A172 (cell line): Measurements from ENCODE around the gene PBX1. TPM values are rescaled to one million over a fixed set of nuclear protein-coding genes. Genes with fewer than 3 reads are reported as not detected.
A peak's percentile ranks its signal among the peaks of the same experiment; 100 is the strongest.

Source experiments
- DNase-seq: peaks from one replicate; pipeline ENCODE4 v3.0.0-alpha.2; 2015; ENCODE audit warnings: low spot score
- total RNA-seq: library from RNA; depleted of rRNA; stranded (reverse); fragments of >200 nt; shearing (Covaris generic); gene quantifications from 2 replicates; pipeline ENCODE4 v1.2.3, GENCODE V29; 2014

Gene PBX1
- total RNA-seq, 1 experiment from 2014 or later: 10.0 TPM

DNA sequence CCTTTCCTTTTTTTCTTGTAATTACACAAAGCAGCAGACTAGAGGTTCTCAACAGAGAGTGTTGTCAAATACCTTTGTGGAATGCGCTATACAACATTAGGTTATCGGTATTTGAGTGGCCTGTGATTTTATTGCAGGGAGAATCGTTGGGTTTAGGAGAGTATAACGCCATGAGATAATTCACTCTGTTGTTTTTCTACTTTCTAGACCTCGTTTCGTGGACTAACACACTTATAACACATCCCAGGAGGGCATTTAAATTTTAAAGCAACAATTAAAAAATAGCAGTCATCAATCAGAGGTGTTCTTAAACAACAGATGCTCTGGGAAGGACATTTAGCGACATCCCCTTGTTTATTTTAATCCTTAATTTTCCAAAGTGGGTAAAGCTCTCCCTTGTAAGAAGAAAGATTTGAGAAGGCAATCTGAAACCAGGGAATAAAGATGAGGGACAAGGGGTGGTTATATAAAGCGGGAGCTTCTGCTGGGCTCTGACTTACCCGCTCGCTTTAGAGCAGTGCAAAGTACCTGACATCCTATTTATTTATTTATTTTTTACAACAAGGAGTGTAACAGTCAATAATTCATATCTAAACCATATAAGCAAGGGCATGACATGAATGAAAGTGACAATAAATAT lies 4.9 kb downstream of the PBX1 start:
- DNase-seq: peak; percentile 22

DNA sequence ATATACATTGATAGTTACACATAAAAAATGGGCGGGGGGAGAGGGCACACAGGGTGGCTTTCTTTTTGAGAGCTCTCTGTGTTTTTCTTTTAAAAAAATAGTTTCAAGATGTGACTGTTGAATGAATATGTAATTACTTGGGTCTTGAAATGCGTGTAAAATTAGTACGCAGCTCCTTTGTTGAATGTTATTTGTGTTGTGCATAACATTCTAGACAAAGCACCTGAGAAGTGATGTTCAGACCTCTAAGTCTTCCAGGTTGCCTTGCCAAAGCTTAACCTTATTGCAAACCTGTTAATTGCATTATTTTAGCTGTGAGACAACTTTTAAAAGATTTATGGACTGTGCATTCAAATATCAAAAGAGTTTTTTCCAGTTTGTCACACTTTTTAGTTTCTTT lies 5.4 kb downstream of the PBX1 start:
- DNase-seq: no peak

DNA sequence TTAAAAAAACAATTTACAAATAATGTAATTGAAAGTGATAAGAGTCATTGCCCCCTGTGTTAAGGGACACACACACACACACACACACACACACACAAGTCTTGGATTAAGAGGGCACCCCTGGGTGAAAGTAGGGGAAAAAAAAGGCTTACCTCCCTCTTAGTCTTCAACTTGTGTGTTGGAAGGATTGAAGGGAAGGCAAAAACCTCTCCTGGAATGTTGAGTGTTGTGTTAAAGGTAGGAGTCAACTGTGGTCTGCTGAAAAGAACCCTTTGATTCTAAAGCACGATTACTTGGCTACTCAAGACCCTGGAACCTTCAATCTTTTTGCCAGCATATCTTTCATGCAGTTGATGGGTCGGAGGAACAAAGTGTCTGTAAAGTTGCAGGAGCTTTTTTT lies 6.4 kb downstream of the PBX1 start:
- DNase-seq: no peak

DNA sequence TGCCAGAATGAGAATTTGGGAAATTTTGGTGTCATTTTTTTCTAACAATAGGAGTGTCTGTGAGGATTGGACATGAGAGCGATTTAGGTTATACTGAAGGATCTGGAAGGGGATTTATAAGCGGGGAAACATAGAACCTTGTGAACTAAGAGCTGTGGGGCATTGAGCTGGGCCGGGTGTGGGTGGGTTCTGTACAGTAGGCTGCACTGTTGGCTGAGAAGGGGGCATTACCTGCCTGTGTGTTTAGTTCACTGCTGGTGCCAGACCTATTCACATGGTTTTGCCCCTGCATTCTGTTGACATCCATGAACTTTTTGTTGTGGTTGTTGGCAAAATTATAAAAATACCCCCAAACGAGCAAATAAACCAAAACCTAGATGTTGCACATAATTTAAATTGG lies 8.8 kb downstream of the PBX1 start:
- DNase-seq: no peak

DNA sequence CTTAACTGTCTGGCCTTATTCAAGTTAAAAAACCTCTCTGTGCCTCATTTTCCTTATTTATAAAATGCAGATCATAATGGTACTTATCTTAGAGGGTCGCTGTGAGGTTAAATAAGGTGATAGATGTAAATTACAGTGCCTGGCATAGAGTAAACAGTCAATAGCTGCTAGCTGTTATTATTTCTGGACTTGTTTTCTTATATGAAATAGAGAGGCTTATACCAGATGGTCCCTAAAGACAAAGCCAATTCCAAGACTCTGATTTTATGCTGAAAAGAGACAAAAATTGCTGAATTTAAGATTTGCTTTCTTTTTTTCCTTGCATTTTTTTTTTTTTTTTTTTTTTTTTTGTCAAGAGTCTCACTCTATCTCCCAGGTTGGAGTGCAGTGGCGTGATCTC lies 10.3 kb downstream of the PBX1 start:
- no peak for DNase-seq

DNA sequence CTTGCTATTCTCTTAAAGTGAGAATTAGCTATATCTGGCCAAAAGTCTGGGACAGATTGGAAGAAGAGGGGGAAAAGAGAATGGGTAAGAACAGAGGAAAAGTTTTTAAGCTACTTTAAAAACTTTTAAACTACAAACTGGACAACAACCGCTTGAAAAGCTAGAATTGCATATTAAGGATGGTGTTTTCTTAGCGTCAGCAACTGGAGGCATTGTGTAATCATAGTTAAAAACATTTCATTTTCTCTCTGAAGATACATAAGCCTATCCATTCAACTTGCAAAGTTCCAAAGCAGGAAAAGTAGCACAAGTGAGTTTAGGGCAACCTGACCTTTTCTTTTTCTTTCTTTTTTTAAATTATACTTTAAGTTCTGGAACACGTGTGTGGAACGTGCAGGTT lies 10.9 kb downstream of the PBX1 start:
- no peak for DNase-seq

DNA sequence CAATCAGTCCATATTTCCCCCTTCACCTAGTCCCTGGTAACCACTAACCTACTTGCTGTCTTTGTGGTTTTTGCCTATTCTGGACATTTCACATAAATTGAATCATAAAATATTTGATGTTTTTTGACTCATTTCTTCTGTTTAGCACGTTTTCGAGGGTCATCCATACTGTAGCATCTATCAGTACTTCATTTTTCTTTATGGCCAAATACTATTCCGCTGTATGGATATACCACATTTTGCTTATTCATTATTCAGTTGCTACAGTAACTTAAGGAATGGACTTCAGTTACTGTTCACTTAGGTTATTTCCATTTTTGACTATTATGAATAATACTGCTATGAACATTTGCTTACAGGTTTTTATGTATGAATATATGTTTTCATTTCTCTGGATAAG lies 12.3 kb downstream of the PBX1 start:
- no peak for DNase-seq

DNA sequence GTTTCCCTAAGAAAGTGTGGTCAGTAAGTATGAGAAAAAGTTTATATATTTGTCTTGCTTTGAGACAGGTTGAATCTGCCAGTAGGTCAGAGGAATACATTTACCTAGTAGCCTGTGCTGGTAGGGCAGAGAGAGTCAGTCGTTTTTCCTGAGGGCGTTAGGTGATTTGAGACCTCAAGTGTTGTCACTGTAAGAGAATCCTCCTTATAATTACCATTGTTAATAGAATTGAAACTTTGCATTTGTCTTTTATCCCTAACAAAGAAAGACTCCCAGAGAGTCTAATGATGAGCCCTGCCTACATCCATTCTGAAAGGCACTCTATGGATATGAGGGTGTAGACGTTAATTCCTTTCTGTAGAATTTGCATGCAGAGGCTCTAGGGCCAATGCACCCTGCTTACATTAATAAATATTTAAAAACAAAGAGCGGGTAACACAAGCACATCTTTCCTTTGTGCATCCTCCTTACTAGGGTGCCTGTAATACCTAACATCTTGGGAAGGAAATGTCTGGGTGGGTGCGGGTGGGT lies 16.4 kb downstream of the PBX1 start:
- no peak for DNase-seq

DNA sequence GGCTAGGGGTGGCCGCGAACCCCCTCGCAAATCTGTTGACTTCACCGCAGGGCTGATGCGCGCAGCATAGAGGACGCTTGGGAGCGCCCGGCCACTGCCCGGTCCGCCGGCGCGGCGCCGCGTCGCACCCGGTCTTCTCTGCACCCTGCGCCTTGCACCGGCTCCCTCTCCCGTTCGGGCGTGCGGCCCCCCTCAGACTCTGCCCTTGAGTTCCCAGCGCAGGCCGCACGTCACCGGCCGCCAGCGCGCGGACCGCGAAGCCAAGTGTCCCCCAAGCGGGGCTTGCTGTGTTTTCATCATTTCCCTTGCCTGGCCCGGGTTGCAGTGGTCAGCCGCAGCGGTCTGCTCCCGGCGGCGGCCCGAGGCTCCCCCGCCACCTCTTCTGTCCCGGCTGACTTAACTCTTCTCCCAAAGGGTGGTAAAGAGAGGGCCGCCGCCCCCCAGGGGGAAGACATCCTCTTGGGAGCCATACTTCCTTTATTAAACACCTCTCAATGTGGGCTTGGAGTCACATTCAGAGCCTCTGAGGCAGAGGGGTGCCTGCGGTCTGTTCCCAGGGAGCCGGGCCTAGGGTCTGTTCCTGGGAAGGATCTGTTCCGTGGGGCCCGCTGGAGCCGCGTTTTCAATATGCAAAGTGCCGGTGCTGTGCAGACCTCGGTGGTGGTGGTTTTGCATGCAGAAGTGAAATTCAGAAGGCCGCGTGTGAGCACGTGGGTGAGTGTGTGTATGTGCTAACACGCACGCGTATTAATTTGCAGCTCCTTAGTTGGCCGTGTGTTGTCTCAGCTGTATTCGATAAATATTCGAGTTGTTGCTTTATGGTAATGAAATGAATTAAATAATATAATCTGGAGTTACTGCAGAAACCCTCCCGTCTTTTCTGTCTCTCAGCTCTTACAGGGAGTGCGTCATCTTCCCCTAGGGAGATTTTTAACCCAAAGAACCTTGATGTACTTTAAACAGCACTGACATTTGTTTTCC lies 17.6 kb downstream of the PBX1 start:
- DNase-seq: no peak

DNA sequence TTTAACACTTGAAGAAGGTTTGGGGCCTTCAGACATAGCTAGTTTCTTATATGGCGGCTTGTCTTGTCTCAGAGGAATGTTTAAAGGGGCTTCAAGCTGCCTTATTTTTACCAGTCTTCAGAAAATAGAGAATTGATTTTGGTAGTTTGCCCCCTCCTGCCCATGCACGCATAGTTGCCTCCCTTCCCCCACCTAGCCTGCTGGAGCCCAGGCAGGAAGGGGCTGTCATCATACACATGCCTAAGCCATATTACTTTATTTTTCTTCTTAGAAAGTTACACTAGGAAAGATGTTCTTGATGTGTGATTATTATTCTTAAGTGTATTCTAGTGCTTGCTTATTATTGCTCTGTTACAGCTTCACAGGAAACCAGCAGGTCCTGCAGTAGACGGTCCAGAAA lies 18.3 kb downstream of the PBX1 start:
- DNase-seq: no peak

DNA sequence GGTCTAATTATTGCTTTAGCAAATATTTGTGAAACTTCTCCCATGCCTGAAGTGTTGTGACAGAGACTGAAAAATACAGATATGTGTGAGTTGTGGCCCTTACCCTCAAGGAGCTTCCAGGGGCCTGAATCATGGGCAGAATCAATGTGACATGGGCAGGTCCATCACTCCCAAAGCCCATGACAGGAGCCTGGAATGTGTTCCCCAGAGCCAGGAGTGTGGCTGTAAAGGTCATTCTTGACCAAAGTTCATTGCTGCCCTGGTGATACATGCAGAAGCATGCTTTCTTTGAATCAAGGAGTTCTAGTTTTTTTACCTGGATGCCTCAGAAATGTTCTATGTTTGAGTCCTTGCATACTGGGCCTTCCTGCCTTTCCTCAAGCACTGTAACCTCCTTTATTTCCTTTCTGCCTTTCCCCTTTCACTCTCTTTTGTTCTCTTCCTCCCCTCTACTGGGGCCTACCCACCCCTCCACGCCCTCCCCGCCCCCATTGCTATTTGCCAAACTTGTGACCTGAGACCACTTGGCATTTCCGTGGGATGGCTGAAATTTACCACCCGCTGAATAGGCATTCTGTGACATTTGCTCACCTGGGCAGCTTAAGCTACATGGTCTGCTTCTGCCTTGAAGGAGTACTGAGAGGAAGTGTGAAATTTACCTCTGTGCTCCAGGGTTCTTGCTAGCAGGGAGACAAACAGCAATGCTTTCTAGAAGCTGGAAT lies 19.7 kb downstream of the PBX1 start:
- DNase-seq: no peak

DNA sequence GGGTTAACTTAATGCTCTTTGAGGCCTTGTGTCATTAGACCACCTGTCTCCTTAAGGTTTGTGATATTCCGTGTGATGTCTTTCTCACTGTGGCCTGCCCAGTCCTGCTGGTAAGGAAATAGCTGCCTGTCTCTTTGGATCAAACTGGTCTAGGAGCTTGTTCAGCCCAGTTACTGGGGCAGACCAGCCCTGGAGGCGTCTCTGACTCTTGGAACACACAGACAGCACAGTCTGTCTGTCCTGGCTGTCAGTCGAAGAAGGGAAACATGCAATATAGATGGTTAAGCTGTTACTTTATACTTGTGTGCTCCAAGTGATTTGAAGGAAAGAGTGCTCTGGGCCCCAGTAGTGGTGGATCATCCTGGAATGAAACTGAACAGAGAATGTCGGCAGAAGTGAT lies 20.4 kb downstream of the PBX1 start:
- no peak for DNase-seq

DNA sequence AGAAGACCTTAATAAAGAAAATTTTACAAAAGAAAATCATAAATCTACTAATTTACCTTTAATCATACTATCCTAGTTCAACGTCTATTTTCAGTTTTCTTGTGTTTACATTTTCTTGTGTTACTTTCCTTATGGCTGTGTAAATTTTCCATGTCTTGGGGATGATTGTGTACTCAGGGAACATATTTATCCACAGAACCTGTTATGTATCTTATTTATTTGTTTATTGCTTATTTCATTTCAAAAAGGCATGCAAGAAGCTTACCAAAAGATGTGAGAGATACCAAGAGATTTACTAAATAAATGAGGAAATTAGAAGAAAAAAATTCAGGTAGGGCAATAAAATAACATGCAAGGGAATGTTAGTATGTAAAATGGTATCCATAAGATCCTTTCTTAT lies 22.8 kb downstream of the PBX1 start:
- DNase-seq: no peak

DNA sequence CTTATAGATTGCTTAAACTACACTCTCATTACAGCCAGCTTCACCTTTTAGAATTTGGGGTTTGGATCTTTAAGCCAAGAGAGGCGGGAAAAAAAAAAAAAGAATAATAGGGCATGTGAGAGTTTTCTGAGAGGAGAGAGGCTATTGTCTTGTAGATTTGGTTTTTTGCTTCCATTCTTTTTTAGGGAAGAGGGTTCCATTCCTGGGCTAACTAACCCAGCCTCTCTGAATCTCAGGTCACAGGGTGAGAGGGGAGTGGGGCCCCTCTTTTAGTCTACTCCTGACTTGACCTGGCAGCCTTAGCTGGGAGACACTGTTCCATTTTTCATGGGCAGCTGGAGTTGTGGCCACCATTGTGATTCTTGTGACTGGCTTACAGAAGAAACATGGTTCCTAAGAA lies 24.2 kb downstream of the PBX1 start:
- no peak for DNase-seq

DNA sequence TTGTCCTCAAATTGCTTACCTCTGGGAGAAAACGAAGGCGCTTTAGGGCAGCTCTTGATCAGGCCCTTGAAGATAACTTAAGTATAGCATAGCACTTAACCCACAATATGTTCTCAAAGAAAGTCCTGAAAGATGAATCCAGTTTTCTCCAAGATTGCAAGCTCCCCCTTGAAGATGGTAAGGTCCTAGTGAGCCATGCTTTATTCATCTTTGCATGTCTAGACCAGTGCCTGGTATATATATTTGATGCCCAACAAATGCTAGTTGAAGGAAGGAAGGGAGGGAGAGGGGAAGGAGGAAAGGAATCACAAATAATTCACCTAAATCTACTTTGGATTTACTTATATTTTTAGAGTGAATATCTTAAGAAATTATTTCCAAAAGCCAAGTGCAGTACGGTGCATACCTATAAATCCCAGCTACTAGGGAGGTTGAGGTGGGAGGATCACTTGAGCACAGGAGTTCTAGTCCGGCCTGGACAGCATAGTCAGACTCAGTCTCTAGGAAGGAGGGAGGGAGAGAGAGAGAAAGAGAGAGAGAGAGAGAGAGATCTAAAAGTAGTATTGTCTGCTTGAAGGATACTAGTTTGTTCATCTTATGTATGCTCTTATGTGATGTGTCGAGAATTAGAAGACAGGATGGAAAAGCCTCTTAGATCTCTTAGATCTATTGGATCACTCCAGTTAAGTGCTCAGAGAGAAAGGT lies 25.0 kb downstream of the PBX1 start:
- no peak for DNase-seq

DNA sequence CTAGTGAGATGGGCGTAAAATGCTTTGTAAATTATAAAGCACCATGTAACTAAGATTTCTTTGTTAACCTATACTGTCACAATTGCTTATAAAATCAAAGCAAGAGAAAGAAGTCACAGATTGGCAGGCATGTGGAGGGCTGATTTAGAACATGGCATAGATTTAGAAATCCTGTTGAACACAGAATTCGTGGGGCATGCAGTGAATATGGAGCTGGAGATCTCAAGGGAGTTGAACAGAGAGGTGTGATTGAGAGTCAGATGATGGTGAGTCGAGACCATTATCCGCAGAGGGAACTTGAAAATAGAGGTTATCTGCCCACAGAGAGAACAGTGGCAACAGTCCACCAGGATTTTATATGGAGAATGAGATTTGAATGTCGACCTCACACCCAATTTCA lies 27.6 kb downstream of the PBX1 start:
- DNase-seq: no peak

DNA sequence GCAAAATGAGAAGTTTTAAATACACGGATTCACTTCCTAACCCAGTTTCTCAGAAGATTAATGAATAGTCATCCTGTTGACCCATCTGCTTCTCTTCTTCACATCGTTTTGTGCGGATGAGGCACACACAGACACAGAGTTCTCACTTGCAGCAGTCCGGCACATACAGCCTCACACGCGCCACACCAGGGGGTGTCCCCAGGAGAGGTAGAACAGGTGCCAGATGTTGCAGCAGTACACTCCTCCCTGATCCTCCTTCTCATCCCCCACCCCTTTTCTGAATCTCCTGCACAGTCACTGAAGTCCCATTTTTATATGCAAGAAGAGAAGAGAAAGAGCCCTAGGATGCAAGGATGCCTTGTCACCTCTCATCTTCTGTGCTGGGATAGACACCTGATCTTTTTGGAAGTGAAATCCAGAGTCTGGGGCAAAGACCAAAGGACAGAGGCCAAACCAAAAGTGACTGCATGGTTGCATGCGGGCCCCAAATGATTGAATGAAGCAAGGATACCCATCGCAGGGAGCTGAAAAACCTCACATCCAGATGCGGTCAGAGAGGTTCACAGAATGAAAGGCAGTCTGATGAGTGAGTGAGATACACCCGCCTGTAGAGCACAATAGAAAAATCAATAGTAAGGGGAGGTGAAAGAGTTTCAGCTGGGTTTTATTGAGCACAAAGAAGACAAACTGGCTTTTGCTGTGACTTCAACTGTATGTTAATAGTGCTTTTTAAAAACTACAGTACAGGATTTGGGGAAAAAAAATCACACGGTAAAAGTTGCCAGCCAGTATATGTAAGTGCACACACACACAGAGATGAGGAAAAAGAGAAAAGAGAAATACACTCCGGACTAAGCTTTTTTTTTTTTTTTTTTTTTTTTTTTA lies 28.9 kb downstream of the PBX1 start:
- no peak for DNase-seq

DNA sequence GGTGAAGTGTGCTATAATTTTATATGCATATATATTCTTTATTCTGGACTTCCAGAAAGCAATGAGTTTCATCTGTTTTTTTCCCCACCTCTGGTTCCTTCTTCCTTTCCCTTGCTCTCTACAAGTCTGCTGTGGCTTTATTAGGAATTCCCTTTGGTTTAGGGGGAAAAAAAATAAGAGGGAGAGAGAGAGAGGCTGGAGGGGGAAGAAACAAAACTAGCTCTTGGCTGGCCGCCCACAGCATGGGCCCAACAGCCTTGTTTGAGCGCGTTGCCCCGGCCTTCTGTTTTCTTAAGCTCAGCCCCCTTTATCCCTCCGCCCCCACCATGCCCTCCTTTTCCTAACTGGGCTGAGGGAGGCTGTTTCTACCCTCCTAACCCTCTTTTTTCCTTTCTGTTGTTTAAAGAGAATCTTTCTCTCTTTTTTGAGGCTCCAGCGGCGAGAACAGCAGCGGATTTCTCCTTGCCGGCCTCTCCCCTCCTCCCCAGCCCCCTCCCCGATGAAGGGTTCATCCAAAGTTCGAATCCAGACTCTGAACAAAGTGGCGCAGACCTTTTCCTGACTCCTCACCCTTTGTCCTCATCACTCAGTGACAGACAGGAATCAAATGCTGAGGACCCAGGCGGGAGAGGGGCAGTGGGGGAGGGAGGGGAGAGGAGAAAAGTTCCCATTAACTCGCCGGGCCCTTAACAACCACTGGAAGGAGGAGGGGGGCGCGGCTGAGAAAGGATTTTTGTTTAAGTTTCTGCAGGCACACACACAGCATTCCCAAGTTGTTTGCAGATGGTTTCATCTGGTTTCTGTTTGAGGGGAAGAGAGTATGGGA lies 29.7 kb downstream of the PBX1 start:
- no peak for DNase-seq

DNA sequence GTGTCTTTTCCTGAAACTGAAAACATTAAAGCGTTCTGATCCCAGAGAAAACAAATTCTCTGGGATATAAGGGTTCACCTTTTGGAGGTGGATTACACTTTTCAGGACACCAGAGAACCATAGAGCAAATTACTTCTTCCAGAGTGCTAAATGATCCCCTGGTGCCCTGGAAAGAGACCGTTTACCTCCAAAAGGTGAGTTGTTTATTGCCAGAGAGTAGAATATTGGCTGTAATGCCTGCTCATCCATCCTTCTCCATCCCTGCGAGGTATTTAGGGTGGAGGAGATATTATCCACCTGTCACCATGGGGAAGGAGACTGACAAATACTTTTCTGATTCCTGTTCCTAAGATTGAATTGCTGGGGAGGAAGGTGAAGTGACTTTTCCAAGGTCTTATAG lies 30.4 kb downstream of the PBX1 start:
- DNase-seq: no peak

DNA sequence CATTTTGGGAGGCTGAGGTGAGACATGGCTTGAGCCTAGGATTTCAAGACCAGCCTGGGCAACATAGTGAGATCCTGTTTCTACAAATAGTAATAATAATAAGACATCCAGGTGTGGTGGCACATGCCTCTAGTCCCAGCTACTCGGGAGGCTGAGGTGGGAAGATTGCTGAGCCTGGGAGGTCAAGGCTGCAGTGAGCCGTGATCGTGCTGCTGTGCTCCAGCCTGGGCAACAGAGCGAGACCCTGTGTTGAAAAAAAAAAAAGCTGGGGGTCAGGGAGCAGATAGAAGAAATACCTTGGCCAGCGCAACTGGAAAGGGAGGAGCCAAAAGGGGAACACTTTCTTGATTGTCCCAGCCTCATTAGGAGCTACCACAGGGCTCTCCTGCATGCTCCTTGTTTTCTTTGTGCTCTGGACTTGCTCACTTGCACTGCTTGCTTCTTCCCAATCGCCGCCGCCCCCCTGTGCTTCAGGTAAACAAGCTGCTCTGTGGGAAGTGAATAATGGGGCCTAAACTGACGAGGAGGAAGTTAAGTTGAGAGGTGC lies 31.1 kb downstream of the PBX1 start:
- no peak for DNase-seq
